Activated naive CD4-positive, alpha-beta T cell treated with Interleukin-2 at 50 U/mL for 16 hours (primary cell): Measurements from ENCODE around the gene LSG1.
"Not testable (repeated sequence)": the region's sequence is repeated elsewhere in the genome, so short reads cannot be mapped to it uniquely, and the experiment has no call there.

Source experiments
- DNase-seq: peaks from one replicate; pipeline ENCODE4 v3.0.0-alpha.2; 2020

The LSG1 gene

DNA sequence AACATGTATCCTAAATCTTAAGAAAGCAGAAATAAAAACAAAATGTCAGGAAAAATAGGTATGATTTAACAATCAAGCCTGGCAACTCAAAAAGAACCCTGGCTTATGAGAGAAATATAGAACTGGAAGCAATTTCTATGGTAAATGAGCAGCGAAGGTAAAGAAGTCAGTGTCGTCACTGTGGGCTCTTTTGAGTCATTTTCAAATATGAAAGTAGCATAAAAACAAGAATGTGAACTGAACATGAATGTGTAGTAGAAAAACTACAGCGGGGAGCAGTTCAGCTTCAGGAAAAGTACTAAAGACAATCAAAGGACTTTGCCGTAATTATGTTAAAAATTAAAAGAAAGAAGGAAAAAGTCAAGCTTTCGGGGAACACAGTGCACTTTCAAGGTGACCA, 17.5 kb downstream of the LSG1 start:
- DNase-seq: no peak

DNA sequence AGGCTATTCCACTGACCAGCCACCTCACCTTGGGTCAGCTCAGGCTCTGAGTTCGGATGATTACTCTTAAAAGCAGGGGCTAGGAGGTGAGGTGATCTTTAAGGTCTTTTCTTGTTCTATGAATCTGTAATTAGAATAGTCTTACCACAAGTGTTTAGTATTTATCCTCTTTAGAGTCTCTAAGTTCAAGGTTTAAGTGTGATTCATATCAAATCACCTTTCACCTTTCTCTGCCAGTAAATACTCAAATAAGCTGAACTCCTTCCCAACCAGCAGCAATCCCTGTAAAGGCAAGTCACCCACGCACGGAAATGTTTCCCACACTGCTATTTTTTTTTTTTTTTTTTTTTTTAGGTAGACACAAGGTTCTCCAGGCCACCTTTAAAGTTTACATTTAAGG, 24.2 kb downstream of the LSG1 start:
- DNase-seq: no peak

DNA sequence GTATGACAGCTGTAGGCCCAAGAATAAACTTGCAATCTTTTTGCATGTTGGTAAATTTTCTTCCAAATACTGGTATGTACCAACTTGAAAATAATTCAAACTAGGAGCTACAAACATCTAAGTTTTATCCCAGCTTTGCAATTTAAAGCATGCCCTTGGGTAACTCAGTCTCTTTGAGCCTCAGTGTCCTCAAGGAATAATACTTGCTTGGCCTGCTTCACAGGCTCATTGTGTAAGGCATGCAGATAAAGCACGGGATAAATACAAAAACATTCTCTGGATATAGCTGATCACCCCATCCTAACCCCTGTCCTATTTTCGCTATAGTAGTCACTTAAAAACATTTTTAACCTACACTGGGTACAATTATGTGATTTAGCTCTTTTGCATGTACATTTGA, 29.2 kb downstream of the LSG1 start:
- no peak for DNase-seq

DNA sequence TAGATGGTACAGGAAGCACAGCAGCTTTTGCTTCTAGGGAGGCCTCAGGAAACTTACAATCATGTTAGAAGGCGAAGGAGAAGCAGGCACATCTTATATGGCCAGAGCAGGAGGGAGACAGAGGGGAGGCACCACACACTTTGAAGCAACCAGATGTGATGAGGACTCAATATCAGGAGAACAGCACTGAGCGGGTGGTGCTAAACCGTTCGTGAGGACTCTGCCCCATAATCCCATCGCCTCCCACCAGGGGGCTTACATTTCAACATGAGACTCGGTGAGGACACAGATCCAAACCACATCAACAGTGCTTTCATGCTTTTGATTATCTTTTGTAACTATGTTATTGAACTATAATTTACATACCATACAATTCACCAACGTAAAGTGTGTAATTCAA, 31.2 kb downstream of the LSG1 start:
- DNase-seq: peak; percentile 40

DNA sequence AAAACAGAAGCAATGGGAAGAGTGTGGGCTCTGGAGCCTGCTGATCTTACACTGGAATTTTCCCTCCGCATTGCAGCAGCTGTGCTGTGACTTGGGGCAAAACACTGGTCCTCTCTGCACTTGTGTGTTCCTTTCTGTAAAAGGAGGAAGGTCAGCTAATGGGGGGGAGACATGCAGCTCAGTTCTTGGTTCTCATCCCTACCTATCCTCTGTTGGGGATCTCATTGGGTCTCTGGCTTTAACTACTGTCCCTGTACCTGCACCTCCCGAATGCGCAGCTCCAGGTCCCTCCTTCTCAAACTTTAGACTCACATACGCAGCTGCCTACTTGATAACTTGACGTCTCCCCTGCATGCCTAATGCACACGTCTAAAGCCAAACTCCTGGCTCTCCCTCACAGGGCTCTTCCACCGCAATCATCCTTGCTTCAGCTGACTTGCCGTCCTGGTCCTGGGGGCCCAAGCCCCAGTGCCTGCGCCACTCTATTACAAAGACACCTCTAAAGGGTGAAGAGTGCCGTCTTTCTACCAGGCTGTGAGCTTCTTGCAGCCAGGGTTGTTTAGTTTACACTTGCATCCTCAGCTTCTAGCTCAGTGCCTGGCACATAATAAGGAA, 32.9 kb downstream of the LSG1 start:
- no peak for DNase-seq

DNA sequence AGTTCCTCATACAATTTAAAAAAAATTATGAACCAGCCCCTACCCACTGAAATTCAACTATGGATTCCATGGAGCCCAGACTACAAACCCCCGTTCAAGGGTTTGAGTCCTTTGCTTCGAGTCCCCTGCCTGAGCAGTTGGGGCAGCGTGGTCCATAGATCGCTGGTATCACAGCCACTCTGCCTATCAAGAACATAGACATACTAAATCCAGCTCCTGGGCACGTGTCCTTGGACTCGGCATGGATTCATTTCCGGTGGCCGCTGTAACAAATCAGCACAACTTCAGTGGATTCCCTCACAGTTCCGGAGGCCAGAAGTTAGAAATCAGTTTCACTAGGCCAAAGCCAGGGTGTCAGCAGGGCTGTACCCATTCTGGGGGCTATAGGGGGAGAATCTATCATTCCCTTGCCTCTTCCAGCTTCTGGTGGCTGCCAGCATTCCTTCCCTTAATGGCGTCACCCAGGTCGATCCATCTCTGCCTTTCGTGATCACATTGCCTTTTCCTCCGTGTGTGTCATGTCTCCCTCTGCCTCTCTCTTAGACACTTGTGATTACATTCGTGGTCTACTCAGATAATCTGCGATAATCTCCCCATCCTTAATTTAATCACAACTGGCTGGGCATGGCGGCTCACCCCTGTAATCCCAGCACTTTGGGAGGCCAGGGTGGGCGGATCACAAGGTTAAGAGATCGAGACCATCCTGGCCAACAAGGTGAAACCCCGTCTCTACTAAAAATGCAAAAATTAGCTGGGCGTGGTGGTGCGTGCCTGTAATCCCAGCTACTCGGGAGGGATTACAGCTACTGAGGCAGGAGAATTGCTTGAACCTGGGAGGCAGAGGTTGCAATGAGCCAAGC, 34.2 kb downstream of the LSG1 start:
- no peak for DNase-seq

DNA sequence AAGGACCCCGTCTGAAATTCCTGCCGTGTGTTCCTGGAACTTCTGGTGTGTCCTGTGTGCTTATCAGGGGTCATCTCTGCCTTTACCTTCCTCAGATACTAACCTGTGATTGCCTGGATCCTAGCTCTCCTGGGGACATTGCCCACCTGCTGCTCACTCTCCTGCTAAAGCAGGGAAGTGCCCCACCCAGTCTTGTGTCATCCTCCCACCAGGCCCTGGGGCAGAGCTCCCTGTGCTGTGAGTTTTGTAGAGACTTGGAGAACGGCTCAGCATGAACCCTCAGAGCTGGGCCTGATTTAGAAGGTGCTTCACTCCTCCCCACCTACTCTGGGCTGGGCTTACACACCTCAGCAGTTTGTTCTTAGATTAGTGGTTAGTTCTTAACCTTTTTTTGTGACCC, 34.9 kb downstream of the LSG1 start:
- DNase-seq: no peak

DNA sequence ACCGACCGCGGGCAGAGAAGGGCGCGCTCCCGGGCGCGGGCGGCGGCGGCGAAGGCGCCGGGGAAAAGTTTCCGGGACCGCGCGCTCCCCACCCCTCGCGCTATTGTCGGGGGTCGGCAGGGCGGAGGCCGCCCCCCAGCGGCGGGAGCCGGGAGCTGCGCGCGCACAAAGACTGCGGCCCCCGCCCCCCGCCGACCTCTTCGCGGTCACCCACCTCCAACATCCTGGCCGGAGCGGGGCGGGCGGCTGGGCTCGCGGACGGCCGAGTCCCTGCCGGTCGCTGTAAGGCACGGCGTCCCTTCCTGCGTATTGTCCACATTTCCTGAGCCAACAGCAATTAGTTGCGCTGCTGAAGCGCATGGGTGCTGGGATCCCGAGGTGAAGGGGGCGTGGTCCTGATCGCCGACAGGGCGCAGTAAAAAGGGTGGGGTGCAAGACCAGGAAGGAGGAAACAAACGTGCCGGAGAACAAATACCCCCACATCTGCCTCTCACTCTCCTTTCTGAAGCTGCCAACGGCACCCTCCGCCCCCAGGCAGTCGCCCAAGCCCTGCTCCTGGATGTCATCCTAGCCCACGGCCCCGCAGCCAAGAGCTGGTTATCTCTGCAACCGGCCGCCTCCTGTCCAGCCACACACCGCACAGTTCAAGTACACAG, 38.5 kb downstream of the LSG1 start, which contains the start of gene TMEM44:
TMEM44 (minus strand) TSS at position 71 of the 656 bp plus-strand sequence. CDS start 204 bp downstream, outside the sequence.
- peak; percentile 62 for DNase-seq

DNA sequence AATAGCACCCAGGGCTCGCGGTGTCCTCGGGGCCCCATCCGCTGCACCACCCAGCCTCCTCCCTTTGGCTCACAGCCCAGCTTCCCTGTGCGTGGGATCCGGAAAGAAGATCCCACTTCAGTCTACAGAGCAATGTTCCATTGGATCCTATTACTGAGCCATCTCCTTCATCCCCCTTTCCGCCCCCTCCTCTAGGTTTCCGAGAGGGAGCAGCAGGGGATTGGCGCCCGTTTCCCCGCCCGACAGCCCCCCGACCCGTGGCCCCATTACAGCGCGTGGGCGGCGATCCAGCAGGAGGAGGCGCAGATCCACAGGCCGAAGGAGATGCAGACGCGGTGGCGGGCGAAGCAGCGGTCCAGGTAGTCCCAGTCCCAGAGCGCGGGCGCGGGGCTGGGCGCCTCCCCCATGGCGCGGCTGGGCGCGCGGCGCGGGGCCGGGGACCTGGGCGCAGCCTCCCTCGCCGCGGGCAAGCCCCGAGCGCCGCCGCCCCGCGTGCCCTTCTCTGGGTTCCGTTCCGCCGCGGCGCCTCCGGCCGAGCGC, 39.1 kb downstream of the LSG1 start:
- DNase-seq: no peak

DNA sequence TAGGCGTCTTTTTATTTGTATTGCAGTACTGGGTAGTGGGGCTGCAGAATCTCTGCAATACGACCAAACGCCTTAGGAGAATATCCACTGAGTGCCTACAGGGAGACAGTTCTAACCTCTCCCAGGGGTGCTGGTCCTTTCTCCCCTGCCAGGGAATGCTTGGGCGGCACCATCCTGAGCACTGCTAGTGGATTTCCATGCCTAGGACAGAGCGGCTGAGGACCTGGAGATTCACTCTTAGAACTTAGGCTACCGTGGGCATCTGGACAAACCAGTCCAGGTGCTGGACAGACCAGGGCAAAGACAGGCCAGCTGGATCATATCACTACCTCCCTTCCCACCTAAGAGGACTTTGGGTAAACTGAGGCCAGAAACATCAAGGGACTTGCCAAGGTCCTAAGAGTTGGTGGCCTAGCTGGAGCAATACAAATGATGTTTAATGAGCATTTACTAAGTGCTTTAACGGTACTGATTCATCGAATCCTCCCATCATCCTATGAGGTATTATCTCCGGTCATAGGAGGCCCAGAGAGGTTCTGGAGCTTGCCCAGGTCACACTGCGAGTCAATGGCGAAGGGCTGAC, 39.7 kb downstream of the LSG1 start:
- DNase-seq: no peak

DNA sequence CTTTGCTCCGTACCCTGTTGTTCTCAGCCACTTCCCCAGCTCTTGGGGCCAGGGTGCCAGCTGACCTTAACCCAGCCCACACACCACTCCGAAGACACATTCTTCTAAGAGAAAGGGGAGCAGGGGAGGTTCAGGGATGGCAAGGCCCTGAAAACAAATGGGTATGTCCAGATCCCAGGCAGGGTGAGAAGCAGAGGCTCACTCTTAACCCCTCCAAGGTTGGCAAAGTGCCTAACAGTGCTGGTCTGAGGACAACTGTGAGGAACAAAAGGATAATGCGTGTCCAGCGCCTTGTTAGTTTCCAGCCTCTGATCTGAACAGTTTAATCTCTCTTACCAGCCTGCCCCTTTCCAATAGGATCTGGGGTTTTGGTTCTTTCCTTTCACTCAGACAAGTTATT, 40.3 kb downstream of the LSG1 start:
- DNase-seq: no peak

DNA sequence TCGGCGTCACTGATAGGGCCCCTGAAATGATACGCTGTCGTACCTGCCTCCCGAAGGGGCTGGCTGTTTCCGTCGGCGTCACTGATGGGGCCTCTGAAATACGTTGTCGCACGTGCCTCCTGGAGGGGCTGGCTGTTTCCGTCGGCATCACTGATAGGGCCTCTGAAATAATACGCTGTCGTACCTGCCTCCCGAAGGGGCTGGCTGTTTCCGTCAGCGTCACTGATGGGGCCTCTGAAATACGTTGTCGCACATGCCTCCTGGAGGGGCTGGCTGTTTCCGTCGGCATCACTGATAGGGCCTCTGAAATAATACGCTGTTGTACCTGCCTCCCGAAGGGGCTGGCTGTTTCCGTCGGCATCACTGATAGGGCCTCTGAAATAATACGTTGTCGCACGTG, 41.3 kb downstream of the LSG1 start:
- DNase-seq: not testable (repeated sequence)

DNA sequence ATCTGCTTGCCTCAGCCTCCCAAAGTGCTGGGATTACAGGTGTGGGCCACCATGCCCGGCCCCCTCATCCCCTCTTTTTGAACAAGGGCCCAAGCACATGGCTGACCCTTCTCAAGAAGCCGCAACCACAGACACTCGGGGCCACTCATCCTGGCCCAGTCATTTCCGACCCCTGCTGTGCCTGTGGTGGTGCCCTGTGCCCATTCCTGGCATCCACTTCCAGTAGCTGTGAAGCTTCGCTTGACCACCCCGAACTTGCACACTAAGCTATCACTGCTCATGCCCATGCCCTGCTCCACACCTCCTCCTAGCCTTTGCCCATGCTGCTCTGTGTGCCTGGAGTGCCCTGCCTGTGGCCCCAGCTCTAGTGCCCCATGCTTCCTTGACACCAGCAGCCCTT, 47.0 kb downstream of the LSG1 start:
- DNase-seq: no peak

DNA sequence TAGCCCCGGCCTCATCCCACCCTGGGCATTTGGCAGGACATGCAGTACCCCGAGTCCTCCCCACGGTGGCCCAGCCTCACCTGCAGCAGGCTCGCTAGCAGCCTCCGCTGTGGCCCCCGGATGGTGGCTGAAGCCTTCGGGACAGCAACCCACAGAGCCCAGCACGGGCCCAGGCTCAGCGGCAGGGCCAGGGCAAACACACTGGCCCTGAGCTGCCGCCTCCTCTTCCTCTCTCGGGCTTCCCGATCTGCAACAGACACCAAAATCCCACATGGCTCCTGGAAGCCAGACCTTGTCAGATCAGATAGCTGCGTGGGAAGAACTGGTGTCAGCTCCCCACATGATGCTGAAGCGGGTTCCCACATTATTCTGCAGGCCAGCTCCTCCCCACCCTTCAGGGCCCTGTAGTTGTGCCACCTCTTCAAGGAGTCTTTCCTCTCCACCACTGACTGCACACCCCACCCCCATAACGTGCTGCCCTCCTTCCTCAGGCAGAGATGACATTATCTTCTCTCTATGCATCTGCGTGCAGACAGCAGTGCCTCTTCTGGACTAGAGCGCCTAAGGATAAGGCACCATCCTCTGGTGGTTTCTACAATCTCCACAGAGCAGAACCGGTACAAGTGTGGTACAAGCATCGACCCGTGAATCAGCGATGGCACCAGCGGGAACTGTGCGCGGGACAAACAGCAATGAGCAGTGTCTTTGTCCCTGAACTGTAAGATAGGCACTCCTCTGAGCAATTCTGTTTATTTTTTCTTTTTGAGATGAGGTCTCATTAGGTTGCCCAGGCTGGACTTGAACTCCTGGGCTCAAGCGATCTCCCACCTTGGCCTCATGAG, 48.3 kb downstream of the LSG1 start:
- DNase-seq: no peak

DNA sequence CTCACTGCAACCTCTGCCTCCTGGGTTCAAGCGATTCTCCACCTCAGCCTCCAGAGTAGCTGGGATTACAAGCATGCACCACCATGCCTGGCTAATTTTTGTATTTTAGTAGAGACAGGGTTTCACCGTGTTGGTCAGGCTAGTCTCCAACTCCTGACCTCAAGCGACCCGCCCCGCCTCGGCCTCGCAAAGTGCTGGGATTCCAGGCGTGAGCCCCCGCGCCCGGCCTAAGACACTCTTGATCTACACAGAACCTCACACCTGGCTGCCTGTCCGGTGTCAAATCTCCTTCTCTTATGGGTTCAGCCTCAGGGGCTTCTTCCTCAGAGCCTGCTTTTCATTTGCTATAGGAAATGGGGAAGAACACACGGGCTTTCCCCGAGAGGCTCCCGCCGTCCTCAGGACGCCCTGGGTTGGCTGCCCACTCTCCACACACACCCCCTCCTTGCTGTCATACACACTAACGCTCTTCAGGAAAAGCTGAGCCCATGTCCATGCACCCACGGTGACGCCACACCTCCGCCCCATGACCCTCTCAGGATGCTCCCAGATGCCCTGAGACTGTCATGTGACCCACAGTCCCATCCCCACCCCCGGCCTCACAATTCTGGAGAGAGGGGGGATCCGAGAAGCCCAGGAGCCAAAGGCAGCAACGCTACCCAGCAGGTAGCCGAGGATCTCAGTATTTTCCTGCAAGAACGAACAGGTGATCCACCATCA, 49.2 kb downstream of the LSG1 start:
- DNase-seq: no peak

DNA sequence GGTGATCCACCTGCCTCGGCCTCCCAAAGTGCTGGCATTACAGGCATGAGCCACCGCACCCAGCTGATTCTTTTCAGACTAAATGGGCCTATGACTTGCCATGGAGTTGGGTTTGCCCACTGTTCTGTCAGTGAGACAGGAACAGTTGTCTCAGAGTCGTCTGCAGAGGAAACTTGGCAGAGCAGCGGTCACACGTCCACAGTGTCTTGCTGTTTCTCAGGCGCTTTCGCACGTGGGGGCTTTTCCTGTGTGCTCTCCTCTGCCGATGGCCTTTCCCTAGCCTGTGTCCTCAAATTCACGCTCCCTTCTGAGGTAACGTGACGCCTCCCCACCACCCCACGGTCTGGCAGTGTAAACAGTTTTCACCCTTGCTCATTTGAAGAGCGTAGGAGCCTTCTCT, 50.0 kb downstream of the LSG1 start:
- no peak for DNase-seq

DNA sequence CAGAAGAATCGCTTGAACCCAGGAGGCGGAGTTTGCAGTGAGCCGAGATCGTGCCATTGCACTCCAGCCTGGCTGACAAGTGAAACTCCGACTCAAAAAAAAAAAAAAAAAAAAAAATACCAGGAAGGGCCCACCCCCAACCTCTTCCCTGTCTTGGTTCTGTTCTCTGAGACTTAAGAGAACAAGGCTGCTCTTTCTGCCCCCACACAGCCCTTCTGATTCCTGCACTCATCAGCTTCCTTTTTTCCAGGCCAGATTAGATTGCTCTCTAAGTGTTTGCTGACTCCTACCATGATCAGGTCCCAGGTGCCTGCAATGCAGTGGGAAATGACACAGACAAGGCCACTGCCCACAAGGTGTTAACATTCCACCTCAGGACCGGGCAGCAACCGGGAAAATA, 51.8 kb downstream of the LSG1 start:
- DNase-seq: no peak

DNA sequence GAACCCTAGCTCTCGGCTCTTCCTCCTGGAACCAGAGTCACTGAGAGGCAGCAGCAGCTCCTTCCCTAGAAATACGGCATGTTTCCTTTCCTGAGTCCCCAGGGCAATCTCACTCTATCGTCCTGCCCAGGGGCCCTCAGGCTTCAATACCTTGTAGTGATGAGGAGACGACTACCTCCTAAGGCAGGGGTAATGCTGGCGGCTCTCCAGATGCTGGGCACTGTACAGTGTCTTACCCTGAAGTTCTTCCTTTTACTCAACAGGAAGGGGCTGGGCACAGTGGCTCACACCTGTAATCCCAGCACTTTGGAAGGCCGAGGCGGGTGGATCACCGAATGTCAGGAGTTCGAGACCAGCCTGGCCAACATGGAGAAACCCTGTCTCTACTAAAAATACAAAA, 52.2 kb downstream of the LSG1 start:
- DNase-seq: no peak

DNA sequence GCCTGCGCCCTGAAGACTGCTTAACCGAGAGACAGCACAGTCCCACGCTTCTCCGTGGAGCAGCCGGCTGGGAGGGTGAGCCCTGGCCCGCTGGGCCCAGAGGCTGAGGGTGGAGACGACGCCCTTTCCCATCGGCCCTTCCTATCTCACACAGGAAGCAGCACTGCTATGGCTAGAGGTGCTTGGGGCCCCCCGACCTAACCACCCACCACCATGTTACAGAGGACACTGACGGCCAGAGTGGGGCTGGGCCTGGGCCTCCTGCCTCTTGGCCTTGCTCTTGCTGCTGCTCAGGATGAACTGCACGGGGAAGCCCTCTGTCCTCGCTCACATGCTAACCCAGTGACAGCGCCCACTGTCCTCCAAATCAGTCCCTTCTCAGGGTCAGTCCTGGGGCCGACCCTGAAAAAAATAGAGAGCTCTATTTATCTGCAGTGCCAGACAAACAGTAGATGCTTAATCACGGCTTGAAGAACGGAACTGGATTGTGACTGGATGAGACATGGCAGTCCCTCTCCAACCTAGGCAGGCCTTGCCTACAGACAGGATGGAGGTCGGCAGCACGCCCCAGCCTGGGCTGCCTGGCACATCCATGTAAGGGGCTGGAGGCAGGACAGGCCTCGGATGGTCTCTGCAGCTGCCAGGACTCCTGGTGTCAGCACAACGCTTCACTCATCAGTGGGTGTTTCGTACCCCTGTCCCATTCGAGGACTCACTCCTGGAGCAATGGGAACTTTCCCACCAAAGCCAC, 53.0 kb downstream of the LSG1 start:
- DNase-seq: no peak

DNA sequence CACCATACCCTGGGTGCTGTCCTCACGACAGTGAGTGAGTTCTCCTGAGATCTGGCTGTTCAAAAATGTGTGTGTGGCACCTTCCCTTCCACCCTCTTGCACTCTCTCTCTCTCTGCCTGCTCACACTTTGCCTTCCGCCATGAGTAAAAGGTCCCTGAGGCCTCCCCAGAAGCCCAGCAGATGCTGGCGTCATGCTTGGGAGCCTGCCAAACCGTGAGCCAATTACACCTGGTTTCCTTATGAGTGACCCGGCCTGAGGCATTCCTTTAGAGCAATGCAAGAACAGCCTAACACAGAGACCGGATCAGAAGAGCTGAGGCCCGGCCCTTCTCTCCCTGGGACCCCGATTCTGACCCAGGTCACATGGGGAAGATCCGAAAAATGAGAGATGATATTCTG, 54.2 kb downstream of the LSG1 start:
- DNase-seq: no peak

DNA sequence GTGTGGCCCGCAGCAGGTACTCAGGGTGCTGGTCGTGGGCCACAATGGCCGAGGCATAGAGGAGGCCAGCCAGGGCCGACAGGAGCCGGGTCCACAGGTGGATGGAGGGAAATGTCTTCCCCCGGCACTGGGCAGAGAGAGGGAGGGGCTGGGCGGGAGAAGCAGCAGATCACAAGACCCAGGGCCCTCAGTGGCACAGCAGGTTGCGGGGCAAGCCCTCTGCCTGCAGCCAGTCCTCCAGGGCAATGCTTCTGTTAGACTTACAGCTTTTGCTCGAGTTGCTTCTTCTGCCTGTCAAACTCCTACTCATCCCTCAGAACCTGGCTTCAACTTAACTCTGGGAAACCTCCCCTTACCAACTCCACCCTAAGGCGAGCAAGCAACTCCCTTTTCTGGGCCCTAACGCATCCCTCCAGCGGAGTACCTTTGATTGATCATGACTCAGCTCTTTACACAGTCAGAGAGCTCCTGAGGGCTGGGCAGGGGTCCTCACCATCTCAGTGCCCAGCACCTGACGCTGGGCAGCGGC, 54.8 kb downstream of the LSG1 start:
- DNase-seq: no peak
